ENCODE data around the gene RPL10.

The RPL10 gene

GRCh38 chrX:154431341-154431740, 33.2 kb downstream of the RPL10 start:
- no peak for DNase-seq

- DNase-seq: no peak
Measured at GRCh38 chrX:154432210-154432609, 34.0 kb downstream of the RPL10 start.

- DNase-seq: no peak
Measured at GRCh38 chrX:154433605-154434004, 35.4 kb downstream of the RPL10 start.

GRCh38 chrX:154434394-154435168, 36.4 kb downstream of the RPL10 start:
- no peak for DNase-seq

- DNase-seq: no peak
Measured at GRCh38 chrX:154435171-154435733, 37.1 kb downstream of the RPL10 start.

- peak; percentile 55 to 65 for DNase-seq
Measured at GRCh38 chrX:154436374-154436982, 38.3 kb downstream of the RPL10 start.

- peak; percentile 64 to 69 for DNase-seq
Measured at GRCh38 chrX:154436983-154437752, 39.0 kb downstream of the RPL10 start, which contains the start of gene GDI1. TSS of gene GDI1 (plus strand) at chrX:154437154. CDS start at chrX:154437255, 101 bp downstream.

- no peak for DNase-seq
Measured at GRCh38 chrX:154437971-154438893, 40.1 kb downstream of the RPL10 start.

- no peak for DNase-seq
Measured at GRCh38 chrX:154439841-154440240, 41.7 kb downstream of the RPL10 start.

GRCh38 chrX:154440623-154441357, 42.6 kb downstream of the RPL10 start:
- no peak for DNase-seq

GRCh38 chrX:154441564-154441963, 43.4 kb downstream of the RPL10 start:
- DNase-seq: no peak

- DNase-seq: no peak
Measured at GRCh38 chrX:154441984-154442707, 44.0 kb downstream of the RPL10 start.

GRCh38 chrX:154443479-154443910, 45.3 kb downstream of the RPL10 start:
- no peak for DNase-seq

GRCh38 chrX:154443992-154444754, 46.0 kb downstream of the RPL10 start, which contains the start of gene FAM50A:
TSS of gene FAM50A (plus strand) at chrX:154444141. CDS start at chrX:154444236, 95 bp downstream.
- peak; percentile 74 to 82 for DNase-seq

GRCh38 chrX:154444755-154445246, 46.6 kb downstream of the RPL10 start:
- DNase-seq: no peak

GRCh38 chrX:154445776-154446175, 47.6 kb downstream of the RPL10 start:
- DNase-seq: no peak

- no peak for DNase-seq
Measured at GRCh38 chrX:154446430-154446829, 48.3 kb downstream of the RPL10 start.

- DNase-seq: no peak
Measured at GRCh38 chrX:154448484-154448883, 50.3 kb downstream of the RPL10 start.

- no peak for DNase-seq
Measured at GRCh38 chrX:154449618-154450017, 51.4 kb downstream of the RPL10 start.

GRCh38 chrX:154450312-154450711, 52.1 kb downstream of the RPL10 start:
- no peak for DNase-seq
